GM12878 (cell line): ENCODE measurements around the gene CCNY. TPM values are rescaled to one million over a fixed set of nuclear protein-coding genes. Genes with fewer than 3 reads are reported as not detected.

ENCODE experiments used
- ATAC-seq: fragments of 200-7000 bp; cut with Tn5 transposase; 3 replicates; pipeline ENCODE4 v1.9.1; 2020; ENCODE audit warnings: mild to moderate bottlenecking, moderate library complexity
- BruUV-seq: library from RNA; stranded (reverse); fragments of 400-500 nt; replicated peaks from 2 replicates; lab custom pipeline; 2021; lab: Mats Ljungman, UMichigan
- CTCF ChIA-PET: fragments of 300-600 bp; sonication (Branson Sonifier 250); formaldehyde crosslinking; extraction: SDS; loops from one replicate; lab custom pipeline; 2021; ENCODE audit warnings: inconsistent platforms; lab: Yijun Ruan, JAX
- POLR2A ChIA-PET: fragments of 350-600 bp; formaldehyde crosslinking; extraction: SDS; loops from one replicate; lab custom pipeline; 2021; ENCODE audit warnings: inconsistent platforms; lab: Charles Lee
- RAD21 ChIA-PET: fragments of 300-600 bp; sonication (Branson Sonifier 250); formaldehyde crosslinking; loops from one replicate; lab custom pipeline; 2023; ENCODE audit warnings: antibody characterized with exemption; ENCODE audit not compliant: unreplicated experiment; lab: Charles Lee
- SMC1A ChIA-PET: fragments of 300-600 bp; sonication (Branson Sonifier 250); formaldehyde crosslinking; loops from one replicate; lab custom pipeline; 2023; ENCODE audit not compliant: unreplicated experiment, uncharacterized antibody; lab: Charles Lee
- DNase-seq: peaks from one replicate; pipeline ENCODE4 v3.0.0-alpha.2; 2011; ENCODE audit warnings: low read depth, low spot score
- FAIRE-seq: peaks from 3 replicates; lab custom pipeline; 2011; peaks lifted over from hg19 to GRCh38; lab: Jason Lieb, UNC
- H2AFZ ChIP-seq: 2 replicates; pipeline ENCODE4 v1.6.0; 2011; ENCODE audit warnings: low read depth, low read length, control low read depth; ENCODE audit not compliant: control insufficient read depth
- H3K27ac ChIP-seq: 2 replicates; pipeline ENCODE4 v1.5.1; 2011; ENCODE audit warnings: control low read depth; ENCODE audit not compliant: control insufficient read depth, insufficient read depth
- H3K27me3 ChIP-seq, 2 experiments: replicated peaks in 1 of 2; 2 replicates each; pipeline versions ENCODE4 v1.6.0 to v1.6.1; 2011; ENCODE audit warnings: low read length in 1 of 2; ENCODE audit not compliant: control insufficient read depth in 2 of 2, insufficient read depth in 2 of 2
- H3K36me3 ChIP-seq, 2 experiments: 2 replicates each; pipeline ENCODE4 v1.5.1; 2011; ENCODE audit warnings: low read length in 1 of 2; ENCODE audit not compliant: control insufficient read depth in 2 of 2, insufficient read depth in 2 of 2
- H3K4me1 ChIP-seq: 2 replicates; pipeline ENCODE4 v1.6.1; 2011; ENCODE audit warnings: mild to moderate bottlenecking, low read length, moderate library complexity, mixed read lengths; ENCODE audit not compliant: control insufficient read depth, insufficient read depth
- H3K4me2 ChIP-seq: 2 replicates; pipeline ENCODE4 v1.6.0; 2011; ENCODE audit warnings: control low read depth; ENCODE audit not compliant: control insufficient read depth, insufficient read depth
- H3K4me3 ChIP-seq: fragments of 200-600 bp; sonication (generic); 2 replicates; pipeline ENCODE4 v1.5.1; 2016
- H3K79me2 ChIP-seq: 2 replicates; pipeline ENCODE4 v1.6.0; 2011; ENCODE audit warnings: low read length; ENCODE audit not compliant: control insufficient read depth, insufficient read depth
- H3K9ac ChIP-seq: 2 replicates; pipeline ENCODE4 v1.8.0; 2011; ENCODE audit warnings: low read length, control low read depth, mixed read lengths; ENCODE audit not compliant: control insufficient read depth, insufficient read depth
- H3K9me3 ChIP-seq: replicated peaks from 3 replicates; pipeline ENCODE4 v1.5.1; 2011; ENCODE audit warnings: mild to moderate bottlenecking, low read length; ENCODE audit not compliant: control insufficient read depth, insufficient read depth
- H4K20me1 ChIP-seq: 2 replicates; pipeline ENCODE4 v1.6.0; 2011; ENCODE audit not compliant: control insufficient read depth, insufficient read depth
- ASH2L ChIP-seq: fragments of 300-600, 200-600 bp; sonication (generic); IDR thresholded peaks from 2 replicates; pipeline ENCODE4 v1.6.1; 2017; ENCODE audit warnings: low read depth, mild to moderate bottlenecking, borderline replicate concordance
- ETV6 ChIP-seq, 2 experiments: fragments of 450-650 bp in 1 of 2; IDR thresholded peaks in 1 of 2; conservative IDR thresholded peaks in 1 of 2; 2 replicates each; pipeline ENCODE4 v1.6.1; 2014; ENCODE audit warnings: antibody characterized with exemption in 1 of 2, borderline replicate concordance in 1 of 2, low read depth in 1 of 2, mild to moderate bottlenecking in 1 of 2, moderate library complexity in 1 of 2
- FOXK2 ChIP-seq: fragments of 450-650 bp; IDR thresholded peaks from 2 replicates; pipeline ENCODE4 v1.6.1; 2017; ENCODE audit warnings: mild to moderate bottlenecking, moderate library complexity
- FOXM1 ChIP-seq: IDR thresholded peaks from 2 replicates; pipeline ENCODE4 v1.6.1; 2012; ENCODE audit warnings: low read depth, mild to moderate bottlenecking, inconsistent platforms, low read length, moderate library complexity
- MTA3 ChIP-seq: IDR thresholded peaks from 2 replicates; pipeline ENCODE4 v1.6.1; 2012; ENCODE audit warnings: low read length, inconsistent platforms, borderline replicate concordance
- NBN ChIP-seq: fragments of 450-650 bp; IDR thresholded peaks from 2 replicates; pipeline ENCODE4 v1.6.1; 2016
- NR2F1 ChIP-seq: fragments of 450-650 bp; conservative IDR thresholded peaks from 2 replicates; pipeline ENCODE4 v1.6.1; 2017; ENCODE audit warnings: mild to moderate bottlenecking
- PBX3 ChIP-seq: IDR thresholded peaks from 2 replicates; pipeline ENCODE4 v1.6.1; 2011; ENCODE audit warnings: mild to moderate bottlenecking, low read depth, low read length, moderate library complexity; ENCODE audit not compliant: insufficient replicate concordance
- RELA ChIP-seq: fragments of 450-650 bp; IDR thresholded peaks from 2 replicates; pipeline ENCODE4 v1.8.0; 2014; ENCODE audit warnings: borderline replicate concordance; ENCODE audit not compliant: partially characterized antibody
- SREBF1 ChIP-seq: IDR thresholded peaks from 2 replicates; pipeline ENCODE4 v1.6.1; 2012; ENCODE audit warnings: mild to moderate bottlenecking, low read length
- SUPT20H ChIP-seq: IDR thresholded peaks from 2 replicates; pipeline ENCODE4 v1.6.1; 2011; ENCODE audit warnings: low read depth, mild to moderate bottlenecking, low read length, moderate library complexity, borderline replicate concordance; ENCODE audit not compliant: control insufficient read depth
- WRNIP1 ChIP-seq: IDR thresholded peaks from 2 replicates; pipeline ENCODE4 v1.6.1; 2011; ENCODE audit warnings: low read depth, low read length, improper control_type of control experiment, borderline replicate concordance
- WGBS: methylation state at CpG from one replicate; pipeline ENCODE4 v1.1.6; 2016; ENCODE audit warnings: low lambda C conversion rate; ENCODE audit not compliant: insufficient replicate concordance, insufficient coverage; ENCODE audit errors: missing lambda C conversion rate; 5-methylcytosine and 5-hydroxymethylcytosine counted together
- in situ Hi-C: fragments of 300-500 bp; cut with MboI; formaldehyde crosslinking; loops from 9 replicates; pipeline ENCODE4 v1.14.3; 2018; ENCODE audit warnings: mixed read lengths
- intact Hi-C: fragments of 100-400 bp; cut with micrococcal nuclease; formaldehyde crosslinking; loops from one replicate; pipeline ENCODE4 v1.14.2; 2022; ENCODE audit not compliant: unreplicated experiment
- polyA plus RNA-seq, 11 experiments: library from polyadenylated mRNA; depleted of rRNA in 4 of 11; unstranded in 6 of 11; stranded (reverse) in 5 of 11; fragments of >200 nt; fragmentation: Nextera tagmentation in 4 of 11; fragmentation: Illumina TruSeq in 1 of 11; extraction: Ambion mirVana in 4 of 11; extraction: Trizol in 1 of 11; gene quantifications; 1 replicate in 1 of 11; 2 replicates in 10 of 11; pipeline versions ENCODE4 v1.2.1 to v1.2.3, GENCODE V29; 2011 to 2016; ENCODE audit warnings: inconsistent platforms in 2 of 11, missing spikeins in 2 of 11, low read depth in 1 of 11
- total RNA-seq, 4 experiments: library from RNA; depleted of rRNA in 3 of 4; stranded (reverse); fragments of >200 nt in 3 of 4; fragmentation: Illumina TruSeq in 1 of 4; extraction: Trizol in 1 of 4; gene quantifications; 2 replicates each; pipeline versions ENCODE4 v1.2.1 to v1.2.3, GENCODE V29; 2013 to 2021
- TF ChIP-seq, protein P1 (sequence below): IDR thresholded peaks from 2 replicates; pipeline ENCODE4 v1.6.1; 2012; ENCODE audit warnings: low read depth, low read length, improper control_type of control experiment

CCNY gene
- total and polyA plus RNA-seq, 10 of the 15 experiments (the other 5 are each of a cell fraction or from before 2014, with no cell fraction given): 3.6 to 50.0 (median 26.1) TPM

GRCh38 chr10:35480142-35480541, 143.8 kb downstream of the CCNY start:
- H3K4me3 ChIP-seq: no peak overlapping the region
- ChIA-PET POLR2A (no interaction called here), CTCF (no interaction called here), RAD21 (no interaction called here), SMC1A (no interaction called here)
- H3K79me2 ChIP-seq: no peaks in the 10 kb centered on the region
- no peaks in the 10 kb centered on the region for H3K9me3 ChIP-seq
- no peak overlapping the region for H3K9ac ChIP-seq
- DNase-seq (no peak), ATAC-seq (no peak), FAIRE-seq (no peak)
- H4K20me1 ChIP-seq: no peaks in the 10 kb centered on the region
- no TSS peak for BruUV-seq
- no peak overlapping the region for H2AFZ ChIP-seq
- in situ Hi-C loops (no loop called here), intact Hi-C loops (no loop called here)
- no peaks in the 10 kb centered on the region for H3K36me3 ChIP-seq
- WGBS: 97% methylated on average over 9 of the region's 9 CpGs
- no peaks in the 10 kb centered on the region for H3K4me1 ChIP-seq
- TF ChIP-seq NR2F1 (no peak), SUPT20H (no peak), NBN (no peak), PBX3 (no peak), SREBF1 (no peak), ETV6 (conservative IDR thresholded peaks at IDR 0.05 in 1 of 2, IDR thresholded peaks at IDR 0.05 in 1 of 2; ENCODE audit: borderline replicate concordance in 1 of 2, low read depth in 1 of 2) (no peak)
- no peak overlapping the region for H3K4me2 ChIP-seq
- H3K27ac ChIP-seq: no peak overlapping the region
- no peaks in the 10 kb centered on the region for H3K27me3 ChIP-seq

DNA sequence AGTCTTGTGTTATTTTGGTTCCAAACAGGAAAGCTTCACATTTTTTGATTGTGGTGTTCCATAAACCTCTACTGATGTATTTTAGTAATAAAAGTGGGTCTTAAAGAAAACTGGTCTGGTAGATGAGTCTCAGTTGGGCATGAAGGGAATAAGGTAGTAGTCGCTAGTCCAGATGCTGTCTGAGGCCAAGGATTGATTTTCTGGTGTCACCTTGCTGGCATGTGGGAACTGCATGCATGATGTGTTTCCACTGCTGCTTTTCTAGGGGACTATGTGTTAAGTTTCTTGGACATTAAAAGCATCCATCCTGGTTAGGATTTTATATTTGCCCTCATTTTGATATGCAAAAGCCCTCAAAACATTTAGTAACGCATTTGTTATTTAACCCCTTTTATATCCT, 145.1 kb downstream of the CCNY start:
- H3K9ac ChIP-seq: no peak overlapping the region
- ChIA-PET SMC1A (no interaction called here), CTCF (no interaction called here), POLR2A (no interaction called here)
- H3K79me2 ChIP-seq: no peaks in the 10 kb centered on the region
- in situ Hi-C loops: no loop called here
- no TSS peak for BruUV-seq
- no peak overlapping the region for H3K4me3 ChIP-seq
- no peaks in the 10 kb centered on the region for H4K20me1 ChIP-seq
- ATAC-seq: no peak
- no peaks in the 10 kb centered on the region for H3K9me3 ChIP-seq
- H2AFZ ChIP-seq: no peak overlapping the region
- TF ChIP-seq, protein P1, sequence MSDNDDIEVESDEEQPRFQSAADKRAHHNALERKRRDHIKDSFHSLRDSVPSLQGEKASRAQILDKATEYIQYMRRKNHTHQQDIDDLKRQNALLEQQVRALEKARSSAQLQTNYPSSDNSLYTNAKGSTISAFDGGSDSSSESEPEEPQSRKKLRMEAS: no peak
- TF ChIP-seq ASH2L (no peak), WRNIP1 (no peak), FOXM1 (no peak), MTA3 (no peak), FOXK2 (no peak), RELA (no peak)
- TF ChIP-seq, all 136 proteins: peak for 0
- 94% methylated on average over 2 of the region's 2 CpGs for WGBS
- DNase-seq (no peak), FAIRE-seq (no peak)
- H3K36me3 ChIP-seq: peaks cover 0 to 1% of the 10 kb centered on the region in 2 experiments; a peak in 1 of 4 replicates
- H3K27me3 ChIP-seq: no peaks in the 10 kb centered on the region
- RAD21 ChIA-PET: no interaction called here
- no peak overlapping the region for H3K27ac ChIP-seq
- no peaks in the 10 kb centered on the region for H3K4me1 ChIP-seq
- H3K4me2 ChIP-seq: no peak overlapping the region
- intact Hi-C loops: no loop called here
